IPS-11a (cell line): ENCODE measurements around the gene ZBTB12.

Experiments used
- H3K4me3 ChIP-seq: one replicate; pipeline ENCODE4 v1.5.1; 2013; ENCODE audit warnings: low read depth, low read length, control low read depth

ZBTB12 gene

GRCh38 chr6:31897612-31898382 is 4.1 kb downstream of the ZBTB12 start, which contains the start of gene EHMT2:
Gene EHMT2 (minus strand): TSS chr6:31897698. CDS start chr6:31897677, 21 bp downstream.
- H3K4me3 ChIP-seq: peak within 1 kb of the TSS; percentile 89

- H3K4me3 ChIP-seq: peak overlapping the region; percentile 89
These were observed 4.9 kb downstream of the ZBTB12 start for GRCh38 chr6:31896856-31897611.

- peak overlapping the region; percentile 41 for H3K4me3 ChIP-seq
These were observed 5.4 kb downstream of the ZBTB12 start for GRCh38 chr6:31896493-31896855.

- H3K4me3 ChIP-seq: no peak overlapping the region
These were observed 9.1 kb downstream of the ZBTB12 start for GRCh38 chr6:31892821-31893220.

- no peak overlapping the region for H3K4me3 ChIP-seq
These were observed 12.4 kb downstream of the ZBTB12 start for GRCh38 chr6:31889331-31889972.

GRCh38 chr6:31888276-31889258 is 13.3 kb downstream of the ZBTB12 start:
- no peak overlapping the region for H3K4me3 ChIP-seq

GRCh38 chr6:31887173-31888007 is 14.5 kb downstream of the ZBTB12 start:
- no peak overlapping the region for H3K4me3 ChIP-seq

GRCh38 chr6:31886541-31886991 is 15.3 kb downstream of the ZBTB12 start:
- no peak overlapping the region for H3K4me3 ChIP-seq

GRCh38 chr6:31884528-31885035 is 17.3 kb downstream of the ZBTB12 start:
- H3K4me3 ChIP-seq: no peak overlapping the region

GRCh38 chr6:31883676-31884075 is 18.2 kb downstream of the ZBTB12 start:
- H3K4me3 ChIP-seq: no peak overlapping the region

GRCh38 chr6:31882344-31882743 is 19.5 kb downstream of the ZBTB12 start:
- H3K4me3 ChIP-seq: no peak overlapping the region

- H3K4me3 ChIP-seq: no peak overlapping the region
These were observed 20.6 kb downstream of the ZBTB12 start for GRCh38 chr6:31881136-31881859.

- no peak overlapping the region for H3K4me3 ChIP-seq
These were observed 21.3 kb downstream of the ZBTB12 start for GRCh38 chr6:31880616-31881015.

- H3K4me3 ChIP-seq: no peak overlapping the region
These were observed 22.0 kb downstream of the ZBTB12 start for GRCh38 chr6:31879901-31880300.

- H3K4me3 ChIP-seq: no peak overlapping the region
These were observed 22.7 kb downstream of the ZBTB12 start for GRCh38 chr6:31879143-31879542.

GRCh38 chr6:31878726-31879125 is 23.2 kb downstream of the ZBTB12 start, which contains the start of gene SLC44A4:
Gene SLC44A4 (minus strand): TSS chr6:31878997. CDS start chr6:31878980, 17 bp downstream.
- no peak within 1 kb of the TSS for H3K4me3 ChIP-seq

- no peak overlapping the region for H3K4me3 ChIP-seq
These were observed 23.7 kb downstream of the ZBTB12 start for GRCh38 chr6:31878222-31878621.

- H3K4me3 ChIP-seq: no peak overlapping the region
These were observed 24.2 kb downstream of the ZBTB12 start for GRCh38 chr6:31877651-31878161.
